HepG2 (cell line): Measurements from ENCODE around the gene ZPR1. TPM values are rescaled to one million over a fixed set of nuclear protein-coding genes. Genes with fewer than 3 reads are reported as not detected.
A peak's percentile ranks its signal among the peaks of the same experiment; 100 is the strongest.

ENCODE experiments used
- EZH2 ChIP-seq: conservative IDR thresholded peaks from 2 replicates; pipeline ENCODE4 v1.6.1; 2012; ENCODE audit warnings: mild to moderate bottlenecking, low read depth, low read length, moderate library complexity
- FOSL2 ChIP-seq: sonication (generic); formaldehyde crosslinking; IDR thresholded peaks from 2 replicates; pipeline ENCODE4 v1.4.0; 2020; ENCODE audit warnings: missing genetic modification reagents
- RELA ChIP-seq: sonication (generic); formaldehyde crosslinking; IDR thresholded peaks from 2 replicates; pipeline ENCODE4 v1.4.0; 2020; ENCODE audit warnings: missing genetic modification reagents
- ZHX1 ChIP-seq: sonication (generic); formaldehyde crosslinking; IDR thresholded peaks from 2 replicates; pipeline ENCODE4 v1.8.1; 2022; ENCODE audit warnings: low read depth, mild to moderate bottlenecking, missing genetic modification reagents
- ZNF530 ChIP-seq: sonication (generic); formaldehyde crosslinking; IDR thresholded peaks from 2 replicates; pipeline ENCODE4 v1.5.0; 2020; ENCODE audit warnings: low read depth, mild to moderate bottlenecking, missing genetic modification reagents
- ZNF543 ChIP-seq: sonication (generic); formaldehyde crosslinking; IDR thresholded peaks from 2 replicates; pipeline ENCODE4 v1.4.0; 2020; ENCODE audit warnings: mild to moderate bottlenecking, missing genetic modification reagents
- polyA plus RNA-seq, 8 experiments: library from polyadenylated mRNA; depleted of rRNA in 3 of 8; stranded (reverse) in 7 of 8; unstranded in 1 of 8; fragments of >200 nt; fragmentation: Illumina TruSeq in 4 of 8; extraction: Trizol in 4 of 8; gene quantifications; 2 replicates each; pipeline versions ENCODE4 v1.2.1 to v1.2.3, GENCODE V29; 2011 to 2016; ENCODE audit warnings: low read depth in 4 of 8, missing spikeins in 1 of 8, mixed read lengths in 1 of 8; ENCODE audit not compliant: insufficient read depth in 1 of 8
- total RNA-seq, 5 experiments: library from RNA; depleted of rRNA; stranded (reverse); fragments of >200 nt; fragmentation: Illumina TruSeq; extraction: Trizol; gene quantifications; 2 replicates each; pipeline ENCODE4 v1.2.3, GENCODE V29; 2016; ENCODE audit warnings: low read depth in 1 of 5
- TF ChIP-seq, protein P1 (sequence below): sonication (generic); formaldehyde crosslinking; IDR thresholded peaks from 2 replicates; pipeline ENCODE4 v1.5.1; 2020; ENCODE audit warnings: mild to moderate bottlenecking, missing genetic modification reagents, borderline replicate concordance
- TF ChIP-seq, protein P2 (sequence below): sonication (generic); formaldehyde crosslinking; IDR thresholded peaks from 2 replicates; pipeline ENCODE4 v1.4.0; 2020; ENCODE audit warnings: missing genetic modification reagents
- TF ChIP-seq, protein P3 (sequence below): IDR thresholded peaks from 2 replicates; pipeline ENCODE4 v1.6.1; 2016
- TF ChIP-seq, protein P4 (sequence below): sonication (generic); formaldehyde crosslinking; IDR thresholded peaks from 2 replicates; pipeline ENCODE4 v1.9.0; 2021; ENCODE audit warnings: mild to moderate bottlenecking, missing genetic modification reagents

The ZPR1 gene
- total and polyA plus RNA-seq, 2 of the 13 experiments (the other 11 are each of a cell fraction or from before 2014, with no cell fraction given): 40.0 to 79.3 TPM

DNA sequence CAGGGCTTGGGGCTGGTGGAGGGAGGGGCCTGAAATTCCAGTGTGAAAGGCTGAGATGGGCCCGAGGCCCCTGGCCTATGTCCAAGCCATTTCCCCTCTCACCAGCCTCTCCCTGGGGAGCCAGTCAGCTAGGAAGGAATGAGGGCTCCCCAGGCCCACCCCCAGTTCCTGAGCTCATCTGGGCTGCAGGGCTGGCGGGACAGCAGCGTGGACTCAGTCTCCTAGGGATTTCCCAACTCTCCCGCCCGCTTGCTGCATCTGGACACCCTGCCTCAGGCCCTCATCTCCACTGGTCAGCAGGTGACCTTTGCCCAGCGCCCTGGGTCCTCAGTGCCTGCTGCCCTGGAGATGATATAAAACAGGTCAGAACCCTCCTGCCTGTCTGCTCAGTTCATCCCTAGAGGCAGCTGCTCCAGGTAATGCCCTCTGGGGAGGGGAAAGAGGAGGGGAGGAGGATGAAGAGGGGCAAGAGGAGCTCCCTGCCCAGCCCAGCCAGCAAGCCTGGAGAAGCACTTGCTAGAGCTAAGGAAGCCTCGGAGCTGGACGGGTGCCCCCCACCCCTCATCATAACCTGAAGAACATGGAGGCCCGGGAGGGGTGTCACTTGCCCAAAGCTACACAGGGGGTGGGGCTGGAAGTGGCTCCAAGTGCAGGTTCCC lies 41.8 kb upstream of the ZPR1 start, which contains the start of gene APOC3 (continued):
- TF ChIP-seq, protein P1, sequence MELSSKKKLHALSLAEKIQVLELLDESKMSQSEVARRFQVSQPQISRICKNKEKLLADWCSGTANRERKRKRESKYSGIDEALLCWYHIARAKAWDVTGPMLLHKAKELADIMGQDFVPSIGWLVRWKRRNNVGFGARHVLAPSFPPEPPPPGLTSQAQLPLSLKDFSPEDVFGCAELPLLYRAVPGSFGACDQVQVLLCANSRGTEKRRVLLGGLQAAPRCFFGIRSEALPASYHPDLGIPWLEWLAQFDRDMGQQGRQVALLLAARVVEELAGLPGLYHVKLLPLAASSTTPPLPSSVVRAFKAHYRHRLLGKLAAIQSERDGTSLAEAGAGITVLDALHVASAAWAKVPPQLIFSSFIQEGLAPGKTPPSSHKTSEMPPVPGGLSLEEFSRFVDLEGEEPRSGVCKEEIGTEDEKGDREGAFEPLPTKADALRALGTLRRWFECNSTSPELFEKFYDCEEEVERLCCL: no peak
- TF ChIP-seq ZNF530 (CRISPR knock-in tag) (no peak), FOSL2 (CRISPR knock-in tag) (peak; percentile 61), ZHX1 (no peak), EZH2 (no peak), RELA (CRISPR knock-in tag) (no peak), ZNF543 (no peak)
- TF ChIP-seq, protein P2, sequence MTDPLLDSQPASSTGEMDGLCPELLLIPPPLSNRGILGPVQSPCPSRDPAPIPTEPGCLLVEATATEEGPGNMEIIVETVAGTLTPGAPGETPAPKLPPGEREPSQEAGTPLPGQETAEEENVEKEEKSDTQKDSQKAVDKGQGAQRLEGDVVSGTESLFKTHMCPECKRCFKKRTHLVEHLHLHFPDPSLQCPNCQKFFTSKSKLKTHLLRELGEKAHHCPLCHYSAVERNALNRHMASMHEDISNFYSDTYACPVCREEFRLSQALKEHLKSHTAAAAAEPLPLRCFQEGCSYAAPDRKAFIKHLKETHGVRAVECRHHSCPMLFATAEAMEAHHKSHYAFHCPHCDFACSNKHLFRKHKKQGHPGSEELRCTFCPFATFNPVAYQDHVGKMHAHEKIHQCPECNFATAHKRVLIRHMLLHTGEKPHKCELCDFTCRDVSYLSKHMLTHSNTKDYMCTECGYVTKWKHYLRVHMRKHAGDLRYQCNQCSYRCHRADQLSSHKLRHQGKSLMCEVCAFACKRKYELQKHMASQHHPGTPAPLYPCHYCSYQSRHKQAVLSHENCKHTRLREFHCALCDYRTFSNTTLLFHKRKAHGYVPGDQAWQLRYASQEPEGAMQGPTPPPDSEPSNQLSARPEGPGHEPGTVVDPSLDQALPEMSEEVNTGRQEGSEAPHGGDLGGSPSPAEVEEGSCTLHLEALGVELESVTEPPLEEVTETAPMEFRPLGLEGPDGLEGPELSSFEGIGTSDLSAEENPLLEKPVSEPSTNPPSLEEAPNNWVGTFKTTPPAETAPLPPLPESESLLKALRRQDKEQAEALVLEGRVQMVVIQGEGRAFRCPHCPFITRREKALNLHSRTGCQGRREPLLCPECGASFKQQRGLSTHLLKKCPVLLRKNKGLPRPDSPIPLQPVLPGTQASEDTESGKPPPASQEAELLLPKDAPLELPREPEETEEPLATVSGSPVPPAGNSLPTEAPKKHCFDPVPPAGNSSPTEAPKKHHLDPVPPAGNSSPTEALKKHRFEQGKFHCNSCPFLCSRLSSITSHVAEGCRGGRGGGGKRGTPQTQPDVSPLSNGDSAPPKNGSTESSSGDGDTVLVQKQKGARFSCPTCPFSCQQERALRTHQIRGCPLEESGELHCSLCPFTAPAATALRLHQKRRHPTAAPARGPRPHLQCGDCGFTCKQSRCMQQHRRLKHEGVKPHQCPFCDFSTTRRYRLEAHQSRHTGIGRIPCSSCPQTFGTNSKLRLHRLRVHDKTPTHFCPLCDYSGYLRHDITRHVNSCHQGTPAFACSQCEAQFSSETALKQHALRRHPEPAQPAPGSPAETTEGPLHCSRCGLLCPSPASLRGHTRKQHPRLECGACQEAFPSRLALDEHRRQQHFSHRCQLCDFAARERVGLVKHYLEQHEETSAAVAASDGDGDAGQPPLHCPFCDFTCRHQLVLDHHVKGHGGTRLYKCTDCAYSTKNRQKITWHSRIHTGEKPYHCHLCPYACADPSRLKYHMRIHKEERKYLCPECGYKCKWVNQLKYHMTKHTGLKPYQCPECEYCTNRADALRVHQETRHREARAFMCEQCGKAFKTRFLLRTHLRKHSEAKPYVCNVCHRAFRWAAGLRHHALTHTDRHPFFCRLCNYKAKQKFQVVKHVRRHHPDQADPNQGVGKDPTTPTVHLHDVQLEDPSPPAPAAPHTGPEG (CRISPR knock-in tag): peak; percentile 44
- TF ChIP-seq, protein P3, sequence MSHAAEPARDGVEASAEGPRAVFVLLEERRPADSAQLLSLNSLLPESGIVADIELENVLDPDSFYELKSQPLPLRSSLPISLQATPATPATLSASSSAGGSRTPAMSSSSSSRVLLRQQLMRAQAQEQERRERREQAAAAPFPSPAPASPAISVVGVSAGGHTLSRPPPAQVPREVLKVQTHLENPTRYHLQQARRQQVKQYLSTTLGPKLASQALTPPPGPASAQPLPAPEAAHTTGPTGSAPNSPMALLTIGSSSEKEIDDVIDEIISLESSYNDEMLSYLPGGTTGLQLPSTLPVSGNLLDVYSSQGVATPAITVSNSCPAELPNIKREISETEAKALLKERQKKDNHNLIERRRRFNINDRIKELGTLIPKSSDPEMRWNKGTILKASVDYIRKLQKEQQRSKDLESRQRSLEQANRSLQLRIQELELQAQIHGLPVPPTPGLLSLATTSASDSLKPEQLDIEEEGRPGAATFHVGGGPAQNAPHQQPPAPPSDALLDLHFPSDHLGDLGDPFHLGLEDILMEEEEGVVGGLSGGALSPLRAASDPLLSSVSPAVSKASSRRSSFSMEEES (CRISPR knock-in tag): 0 out of 2 replicates have a peak, but pooled peaks have one; percentile 15
- TF ChIP-seq, protein P4, sequence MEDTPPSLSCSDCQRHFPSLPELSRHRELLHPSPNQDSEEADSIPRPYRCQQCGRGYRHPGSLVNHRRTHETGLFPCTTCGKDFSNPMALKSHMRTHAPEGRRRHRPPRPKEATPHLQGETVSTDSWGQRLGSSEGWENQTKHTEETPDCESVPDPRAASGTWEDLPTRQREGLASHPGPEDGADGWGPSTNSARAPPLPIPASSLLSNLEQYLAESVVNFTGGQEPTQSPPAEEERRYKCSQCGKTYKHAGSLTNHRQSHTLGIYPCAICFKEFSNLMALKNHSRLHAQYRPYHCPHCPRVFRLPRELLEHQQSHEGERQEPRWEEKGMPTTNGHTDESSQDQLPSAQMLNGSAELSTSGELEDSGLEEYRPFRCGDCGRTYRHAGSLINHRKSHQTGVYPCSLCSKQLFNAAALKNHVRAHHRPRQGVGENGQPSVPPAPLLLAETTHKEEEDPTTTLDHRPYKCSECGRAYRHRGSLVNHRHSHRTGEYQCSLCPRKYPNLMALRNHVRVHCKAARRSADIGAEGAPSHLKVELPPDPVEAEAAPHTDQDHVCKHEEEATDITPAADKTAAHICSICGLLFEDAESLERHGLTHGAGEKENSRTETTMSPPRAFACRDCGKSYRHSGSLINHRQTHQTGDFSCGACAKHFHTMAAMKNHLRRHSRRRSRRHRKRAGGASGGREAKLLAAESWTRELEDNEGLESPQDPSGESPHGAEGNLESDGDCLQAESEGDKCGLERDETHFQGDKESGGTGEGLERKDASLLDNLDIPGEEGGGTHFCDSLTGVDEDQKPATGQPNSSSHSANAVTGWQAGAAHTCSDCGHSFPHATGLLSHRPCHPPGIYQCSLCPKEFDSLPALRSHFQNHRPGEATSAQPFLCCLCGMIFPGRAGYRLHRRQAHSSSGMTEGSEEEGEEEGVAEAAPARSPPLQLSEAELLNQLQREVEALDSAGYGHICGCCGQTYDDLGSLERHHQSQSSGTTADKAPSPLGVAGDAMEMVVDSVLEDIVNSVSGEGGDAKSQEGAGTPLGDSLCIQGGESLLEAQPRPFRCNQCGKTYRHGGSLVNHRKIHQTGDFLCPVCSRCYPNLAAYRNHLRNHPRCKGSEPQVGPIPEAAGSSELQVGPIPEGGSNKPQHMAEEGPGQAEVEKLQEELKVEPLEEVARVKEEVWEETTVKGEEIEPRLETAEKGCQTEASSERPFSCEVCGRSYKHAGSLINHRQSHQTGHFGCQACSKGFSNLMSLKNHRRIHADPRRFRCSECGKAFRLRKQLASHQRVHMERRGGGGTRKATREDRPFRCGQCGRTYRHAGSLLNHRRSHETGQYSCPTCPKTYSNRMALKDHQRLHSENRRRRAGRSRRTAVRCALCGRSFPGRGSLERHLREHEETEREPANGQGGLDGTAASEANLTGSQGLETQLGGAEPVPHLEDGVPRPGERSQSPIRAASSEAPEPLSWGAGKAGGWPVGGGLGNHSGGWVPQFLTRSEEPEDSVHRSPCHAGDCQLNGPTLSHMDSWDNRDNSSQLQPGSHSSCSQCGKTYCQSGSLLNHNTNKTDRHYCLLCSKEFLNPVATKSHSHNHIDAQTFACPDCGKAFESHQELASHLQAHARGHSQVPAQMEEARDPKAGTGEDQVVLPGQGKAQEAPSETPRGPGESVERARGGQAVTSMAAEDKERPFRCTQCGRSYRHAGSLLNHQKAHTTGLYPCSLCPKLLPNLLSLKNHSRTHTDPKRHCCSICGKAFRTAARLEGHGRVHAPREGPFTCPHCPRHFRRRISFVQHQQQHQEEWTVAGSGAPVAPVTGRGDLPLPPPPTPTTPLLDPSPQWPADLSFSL (CRISPR knock-in tag): no peak
